ENCODE results near the gene SMYD3.

SMYD3 gene

GRCh38 chr1:245876586-245876985, 630.5 kb downstream of the SMYD3 start:
- DNase-seq = no peak

GRCh38 chr1:245875581-245876261, 631.4 kb downstream of the SMYD3 start:
- DNase-seq = no peak

- DNase-seq = no peak
These were observed 632.0 kb downstream of the SMYD3 start for GRCh38 chr1:245874942-245875580.

GRCh38 chr1:245873883-245874671, 633.0 kb downstream of the SMYD3 start:
- no peak for DNase-seq

- DNase-seq = no peak
These were observed 634.0 kb downstream of the SMYD3 start for GRCh38 chr1:245873068-245873467.

GRCh38 chr1:245872475-245872874, 634.6 kb downstream of the SMYD3 start:
- DNase-seq = no peak

- DNase-seq = no peak
These were observed 635.2 kb downstream of the SMYD3 start for GRCh38 chr1:245871915-245872314.

GRCh38 chr1:245871191-245871590, 635.9 kb downstream of the SMYD3 start:
- DNase-seq = no peak

GRCh38 chr1:245870698-245871097, 636.4 kb downstream of the SMYD3 start:
- no peak for DNase-seq

- DNase-seq = no peak
These were observed 637.2 kb downstream of the SMYD3 start for GRCh38 chr1:245869847-245870246.

- DNase-seq = no peak
These were observed 639.3 kb downstream of the SMYD3 start for GRCh38 chr1:245867738-245868137.

- DNase-seq = no peak
These were observed 642.2 kb downstream of the SMYD3 start for GRCh38 chr1:245864872-245865271.

GRCh38 chr1:245863566-245864184, 643.4 kb downstream of the SMYD3 start:
- DNase-seq = no peak

GRCh38 chr1:245862812-245863540, 644.1 kb downstream of the SMYD3 start:
- DNase-seq = no peak

- no peak for DNase-seq
These were observed 646.2 kb downstream of the SMYD3 start for GRCh38 chr1:245860657-245861544.

GRCh38 chr1:245859493-245860114, 647.5 kb downstream of the SMYD3 start:
- DNase-seq = no peak

- peak in 1 of 2 experiments; percentile 22 for DNase-seq
These were observed 648.2 kb downstream of the SMYD3 start for GRCh38 chr1:245858722-245859492.

GRCh38 chr1:245858022-245858721, 648.9 kb downstream of the SMYD3 start:
- DNase-seq = no peak

GRCh38 chr1:245856944-245857531, 650.0 kb downstream of the SMYD3 start:
- DNase-seq = no peak

Data from SW 1271 (cell line).